NCI-H774 (cell line): ENCODE measurements around the gene ADAP1.

Source experiments
- DNase-seq: peaks from one replicate; lab custom pipeline; 2025; lab: John Stamatoyannopoulos, UW

ADAP1 gene

GRCh38 chr7:922334-923107 lies 32.0 kb downstream of the ADAP1 start:
- DNase-seq: no peak

GRCh38 chr7:921581-922333 lies 32.7 kb downstream of the ADAP1 start:
- no peak for DNase-seq

GRCh38 chr7:921071-921461 lies 33.4 kb downstream of the ADAP1 start:
- DNase-seq: no peak

GRCh38 chr7:920351-921070 lies 34.0 kb downstream of the ADAP1 start:
- no peak for DNase-seq

GRCh38 chr7:919924-920341 lies 34.5 kb downstream of the ADAP1 start:
- no peak for DNase-seq

- no peak for DNase-seq
Measured at GRCh38 chr7:919114-919442, 35.4 kb downstream of the ADAP1 start.

GRCh38 chr7:918441-919113 lies 35.9 kb downstream of the ADAP1 start:
- no peak for DNase-seq

- no peak for DNase-seq
Measured at GRCh38 chr7:918118-918425, 36.4 kb downstream of the ADAP1 start.

- DNase-seq: no peak
Measured at GRCh38 chr7:917255-918117, 37.0 kb downstream of the ADAP1 start.

GRCh38 chr7:916291-916941 lies 38.1 kb downstream of the ADAP1 start:
- no peak for DNase-seq

- no peak for DNase-seq
Measured at GRCh38 chr7:915291-916218, 38.9 kb downstream of the ADAP1 start.

GRCh38 chr7:914521-915194 lies 39.8 kb downstream of the ADAP1 start:
- DNase-seq: no peak

- DNase-seq: no peak
Measured at GRCh38 chr7:913736-914520, 40.6 kb downstream of the ADAP1 start.

- DNase-seq: no peak
Measured at GRCh38 chr7:911791-912480, 42.5 kb downstream of the ADAP1 start.

- no peak for DNase-seq
Measured at GRCh38 chr7:910931-911431, 43.5 kb downstream of the ADAP1 start.

GRCh38 chr7:910441-910861 lies 44.0 kb downstream of the ADAP1 start:
- no peak for DNase-seq
